GM23338 (cell line): Measurements from ENCODE around the gene PAFAH2. TPM values are rescaled to one million over a fixed set of nuclear protein-coding genes. Genes with fewer than 3 reads are reported as not detected.

Source experiments
- ATAC-seq: fragments of 200-7000 bp; cut with Tn5 transposase; 3 replicates; pipeline ENCODE4 v1.9.1; 2020
- DNase-seq: peaks from one replicate; pipeline ENCODE4 v3.0.0-alpha.2; 2015; ENCODE audit warnings: low spot score
- H2AFZ ChIP-seq: fragments of 200-600 bp; sonication (generic); 2 replicates; pipeline ENCODE4 v1.8.0; 2016; ENCODE audit warnings: antibody characterized with exemption, mild to moderate bottlenecking, moderate library complexity
- H3F3A ChIP-seq: fragments of 200-600 bp; sonication (generic); replicated peaks from 2 replicates; pipeline ENCODE4 v1.8.0; 2017; ENCODE audit warnings: antibody characterized with exemption, mixed run types, low read depth
- H3K27ac ChIP-seq: fragments of 200-600 bp; sonication (generic); 2 replicates; pipeline ENCODE4 v1.6.1; 2016; ENCODE audit warnings: low read depth
- H3K27me3 ChIP-seq: fragments of 200-600 bp; sonication (generic); 2 replicates; pipeline ENCODE4 v1.8.0; 2016; ENCODE audit warnings: mild to moderate bottlenecking, mixed run types, moderate library complexity; ENCODE audit not compliant: insufficient read depth
- H3K36me3 ChIP-seq: fragments of 200-600 bp; sonication (generic); 2 replicates; pipeline ENCODE4 v1.8.0; 2016; ENCODE audit warnings: mild to moderate bottlenecking; ENCODE audit not compliant: insufficient read depth
- H3K4me1 ChIP-seq: fragments of 200-600 bp; sonication (generic); 2 replicates; pipeline ENCODE4 v1.8.0; 2016; ENCODE audit warnings: mild to moderate bottlenecking, moderate library complexity; ENCODE audit not compliant: insufficient read depth
- H3K4me2 ChIP-seq: fragments of 200-600 bp; sonication (generic); 2 replicates; pipeline ENCODE4 v1.7.1; 2017; ENCODE audit warnings: mixed run types
- H3K4me3 ChIP-seq: fragments of 200-600 bp; sonication (generic); 2 replicates; pipeline ENCODE4 v1.6.1; 2016; ENCODE audit warnings: mixed run types
- H3K79me2 ChIP-seq: fragments of 200-600 bp; sonication (generic); replicated peaks from 2 replicates; pipeline ENCODE4 v1.8.0; 2017; ENCODE audit warnings: mild to moderate bottlenecking; ENCODE audit not compliant: insufficient read depth
- H3K9me2 ChIP-seq: fragments of 200-600 bp; sonication (generic); 2 replicates; pipeline ENCODE4 v1.8.0; 2017; ENCODE audit not compliant: insufficient read depth
- H4K20me1 ChIP-seq: fragments of 200-600 bp; sonication (generic); replicated peaks from 2 replicates; pipeline ENCODE4 v1.8.0; 2017; ENCODE audit warnings: mild to moderate bottlenecking; ENCODE audit not compliant: insufficient read depth
- H3K27ac Mint-ChIP-seq: 2 replicates; pipeline ENCODE4 v1.8.0; 2020; ENCODE audit warnings: inconsistent platforms, mild to moderate bottlenecking, moderate library complexity, mixed read lengths
- H3K27me3 Mint-ChIP-seq: 3 replicates; pipeline ENCODE4 v1.8.0; 2022; ENCODE audit warnings: low read depth, mild to moderate bottlenecking, moderate library complexity, mixed read lengths, inconsistent platforms; ENCODE audit not compliant: insufficient read depth, poor library complexity
- H3K36me3 Mint-ChIP-seq: 3 replicates; pipeline ENCODE4 v1.8.0; 2021; ENCODE audit warnings: low read depth, mild to moderate bottlenecking, inconsistent platforms, moderate library complexity, mixed read lengths
- H3K4me1 Mint-ChIP-seq: 3 replicates; pipeline ENCODE4 v1.8.0; 2020; ENCODE audit warnings: mild to moderate bottlenecking, inconsistent platforms, mixed read lengths
- H3K4me3 Mint-ChIP-seq: 3 replicates; pipeline ENCODE4 v1.8.0; 2021; ENCODE audit warnings: moderate library complexity, mild to moderate bottlenecking, inconsistent platforms, mixed read lengths
- H3K9me3 Mint-ChIP-seq: 3 replicates; pipeline ENCODE4 v1.8.0; 2020; ENCODE audit warnings: moderate library complexity, mild to moderate bottlenecking, inconsistent platforms, mixed read lengths
- STAT1 ChIP-seq: IDR thresholded peaks from one replicate; pipeline ENCODE4 v1.6.1; 2016; ENCODE audit warnings: antibody characterized with exemption; ENCODE audit not compliant: unreplicated experiment
- ZNF331 ChIP-seq: fragments of 250-450 bp; sonication (Bioruptor Pico); IDR thresholded peaks from 2 replicates; pipeline ENCODE4 v1.5.0; 2020; ENCODE audit warnings: low read depth, mild to moderate bottlenecking, moderate library complexity
- polyA plus RNA-seq: library from polyadenylated mRNA; unstranded; fragments of >200 nt; fragmentation: Nextera tagmentation; extraction: Ambion mirVana; gene quantifications from 2 replicates; pipeline ENCODE4 v1.2.1, GENCODE V29; 2016
- total RNA-seq: library from RNA; depleted of rRNA; stranded (reverse); fragments of >200 nt; shearing (Covaris generic); gene quantifications from 2 replicates; pipeline ENCODE4 v1.2.3, GENCODE V29; 2014
- TF ChIP-seq, protein P1 (sequence below): fragments of 250-450 bp; sonication (Bioruptor Pico); IDR thresholded peaks from 2 replicates; pipeline ENCODE4 v1.5.0; 2020; ENCODE audit warnings: mild to moderate bottlenecking, moderate library complexity
- TF ChIP-seq, protein P2 (sequence below), 2 experiments: fragments of 200-600 bp in 1 of 2; sonication (generic) in 1 of 2; conservative IDR thresholded peaks; 2 replicates each; pipeline versions ENCODE4 v1.5.1 to v1.6.1; 2016 to 2017; ENCODE audit warnings: antibody characterized with exemption in 2 of 2, low read depth in 2 of 2, mild to moderate bottlenecking in 2 of 2, moderate library complexity in 1 of 2

Gene PAFAH2
- total and polyA plus RNA-seq, 2 experiments from 2014 or later, result 5.7 to 10.3 TPM

DNA sequence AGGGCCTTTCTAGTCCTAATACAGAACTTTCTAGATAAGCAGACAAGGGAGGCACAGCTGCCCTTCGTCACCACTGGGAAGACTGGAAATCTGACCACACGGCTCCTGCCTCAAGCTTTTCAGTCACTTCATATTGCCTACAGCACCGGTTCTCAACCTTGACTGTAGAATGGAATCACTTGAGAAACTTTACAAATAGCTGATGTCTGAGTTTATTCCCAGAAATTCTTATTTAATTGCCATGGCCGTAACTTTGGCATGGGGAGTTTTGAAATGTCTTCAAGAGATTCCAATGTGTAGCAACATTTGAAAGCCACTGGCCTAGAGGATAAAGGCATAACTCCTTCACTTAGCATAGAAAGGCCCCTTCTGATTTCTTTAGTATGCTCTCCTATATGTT lies 49.2 kb downstream of the PAFAH2 start (continued):
- TF ChIP-seq, protein P1, sequence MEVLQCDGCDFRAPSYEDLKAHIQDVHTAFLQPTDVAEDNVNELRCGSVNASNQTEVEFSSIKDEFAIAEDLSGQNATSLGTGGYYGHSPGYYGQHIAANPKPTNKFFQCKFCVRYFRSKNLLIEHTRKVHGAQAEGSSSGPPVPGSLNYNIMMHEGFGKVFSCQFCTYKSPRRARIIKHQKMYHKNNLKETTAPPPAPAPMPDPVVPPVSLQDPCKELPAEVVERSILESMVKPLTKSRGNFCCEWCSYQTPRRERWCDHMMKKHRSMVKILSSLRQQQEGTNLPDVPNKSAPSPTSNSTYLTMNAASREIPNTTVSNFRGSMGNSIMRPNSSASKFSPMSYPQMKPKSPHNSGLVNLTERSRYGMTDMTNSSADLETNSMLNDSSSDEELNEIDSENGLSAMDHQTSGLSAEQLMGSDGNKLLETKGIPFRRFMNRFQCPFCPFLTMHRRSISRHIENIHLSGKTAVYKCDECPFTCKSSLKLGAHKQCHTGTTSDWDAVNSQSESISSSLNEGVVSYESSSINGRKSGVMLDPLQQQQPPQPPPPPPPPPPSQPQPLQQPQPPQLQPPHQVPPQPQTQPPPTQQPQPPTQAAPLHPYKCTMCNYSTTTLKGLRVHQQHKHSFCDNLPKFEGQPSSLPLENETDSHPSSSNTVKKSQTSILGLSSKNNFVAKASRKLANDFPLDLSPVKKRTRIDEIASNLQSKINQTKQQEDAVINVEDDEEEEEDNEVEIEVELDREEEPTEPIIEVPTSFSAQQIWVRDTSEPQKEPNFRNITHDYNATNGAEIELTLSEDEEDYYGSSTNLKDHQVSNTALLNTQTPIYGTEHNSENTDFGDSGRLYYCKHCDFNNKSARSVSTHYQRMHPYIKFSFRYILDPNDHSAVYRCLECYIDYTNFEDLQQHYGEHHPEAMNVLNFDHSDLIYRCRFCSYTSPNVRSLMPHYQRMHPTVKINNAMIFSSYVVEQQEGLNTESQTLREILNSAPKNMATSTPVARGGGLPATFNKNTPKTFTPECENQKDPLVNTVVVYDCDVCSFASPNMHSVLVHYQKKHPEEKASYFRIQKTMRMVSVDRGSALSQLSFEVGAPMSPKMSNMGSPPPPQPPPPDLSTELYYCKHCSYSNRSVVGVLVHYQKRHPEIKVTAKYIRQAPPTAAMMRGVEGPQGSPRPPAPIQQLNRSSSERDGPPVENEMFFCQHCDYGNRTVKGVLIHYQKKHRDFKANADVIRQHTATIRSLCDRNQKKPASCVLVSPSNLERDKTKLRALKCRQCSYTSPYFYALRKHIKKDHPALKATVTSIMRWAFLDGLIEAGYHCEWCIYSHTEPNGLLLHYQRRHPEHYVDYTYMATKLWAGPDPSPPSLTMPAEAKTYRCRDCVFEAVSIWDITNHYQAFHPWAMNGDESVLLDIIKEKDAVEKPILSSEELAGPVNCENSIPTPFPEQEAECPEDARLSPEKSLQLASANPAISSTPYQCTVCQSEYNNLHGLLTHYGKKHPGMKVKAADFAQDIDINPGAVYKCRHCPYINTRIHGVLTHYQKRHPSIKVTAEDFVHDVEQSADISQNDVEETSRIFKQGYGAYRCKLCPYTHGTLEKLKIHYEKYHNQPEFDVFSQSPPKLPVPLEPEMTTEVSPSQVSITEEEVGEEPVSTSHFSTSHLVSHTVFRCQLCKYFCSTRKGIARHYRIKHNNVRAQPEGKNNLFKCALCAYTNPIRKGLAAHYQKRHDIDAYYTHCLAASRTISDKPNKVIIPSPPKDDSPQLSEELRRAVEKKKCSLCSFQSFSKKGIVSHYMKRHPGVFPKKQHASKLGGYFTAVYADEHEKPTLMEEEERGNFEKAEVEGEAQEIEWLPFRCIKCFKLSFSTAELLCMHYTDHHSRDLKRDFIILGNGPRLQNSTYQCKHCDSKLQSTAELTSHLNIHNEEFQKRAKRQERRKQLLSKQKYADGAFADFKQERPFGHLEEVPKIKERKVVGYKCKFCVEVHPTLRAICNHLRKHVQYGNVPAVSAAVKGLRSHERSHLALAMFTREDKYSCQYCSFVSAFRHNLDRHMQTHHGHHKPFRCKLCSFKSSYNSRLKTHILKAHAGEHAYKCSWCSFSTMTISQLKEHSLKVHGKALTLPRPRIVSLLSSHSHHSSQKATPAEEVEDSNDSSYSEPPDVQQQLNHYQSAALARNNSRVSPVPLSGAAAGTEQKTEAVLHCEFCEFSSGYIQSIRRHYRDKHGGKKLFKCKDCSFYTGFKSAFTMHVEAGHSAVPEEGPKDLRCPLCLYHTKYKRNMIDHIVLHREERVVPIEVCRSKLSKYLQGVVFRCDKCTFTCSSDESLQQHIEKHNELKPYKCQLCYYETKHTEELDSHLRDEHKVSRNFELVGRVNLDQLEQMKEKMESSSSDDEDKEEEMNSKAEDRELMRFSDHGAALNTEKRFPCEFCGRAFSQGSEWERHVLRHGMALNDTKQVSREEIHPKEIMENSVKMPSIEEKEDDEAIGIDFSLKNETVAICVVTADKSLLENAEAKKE, result no peak
- no peak for TF ChIP-seq ZNF331

DNA sequence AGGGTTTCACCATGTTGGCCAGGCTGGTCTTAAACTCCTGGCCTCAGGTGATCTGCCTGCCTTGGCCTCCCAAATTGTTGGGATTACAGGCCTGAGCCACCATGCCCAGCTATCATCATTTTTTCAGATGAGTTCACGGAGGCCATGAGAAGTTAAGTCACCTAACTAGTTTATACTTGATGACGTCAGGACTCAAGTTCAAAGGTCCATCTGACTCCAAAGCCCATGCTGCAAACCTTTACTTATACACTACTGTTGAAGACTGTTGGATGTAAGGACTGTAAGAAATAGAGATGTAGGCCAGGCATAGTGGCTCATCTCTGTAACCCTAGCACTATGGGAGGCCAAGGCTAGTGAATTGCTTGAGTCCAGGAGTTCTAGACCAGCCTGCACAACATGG lies 50.8 kb downstream of the PAFAH2 start:
- Mint-ChIP-seq H3K9me3 (peaks cover 14% of the 10 kb centered on the region; the same call in 2 of the 3 replicates), H3K36me3 (peaks cover 3% of the 10 kb centered on the region; the same call in 2 of the 3 replicates), H3K27me3 (peaks cover 12% of the 10 kb centered on the region), H3K4me3 (no peak overlapping the region), H3K27ac (no peak overlapping the region), H3K4me1 (no peaks in the 10 kb centered on the region)
- H3K27ac ChIP-seq, result no peak overlapping the region
- H3K36me3 ChIP-seq, result no peaks in the 10 kb centered on the region
- H3K27me3 ChIP-seq, result no peaks in the 10 kb centered on the region
- H3K4me1 ChIP-seq, result no peaks in the 10 kb centered on the region
- DNase-seq, result no peak
- no peaks in the 10 kb centered on the region for H3K9me2 ChIP-seq
- H2AFZ ChIP-seq, result no peak overlapping the region
- no peaks in the 10 kb centered on the region for H3K79me2 ChIP-seq
- H3K4me2 ChIP-seq, result no peak overlapping the region
- ATAC-seq, result no peak
- no peaks in the 10 kb centered on the region for H4K20me1 ChIP-seq
- H3K4me3 ChIP-seq, result no peak overlapping the region
- H3F3A ChIP-seq, result no peaks in the 10 kb centered on the region
- TF ChIP-seq, protein P2, sequence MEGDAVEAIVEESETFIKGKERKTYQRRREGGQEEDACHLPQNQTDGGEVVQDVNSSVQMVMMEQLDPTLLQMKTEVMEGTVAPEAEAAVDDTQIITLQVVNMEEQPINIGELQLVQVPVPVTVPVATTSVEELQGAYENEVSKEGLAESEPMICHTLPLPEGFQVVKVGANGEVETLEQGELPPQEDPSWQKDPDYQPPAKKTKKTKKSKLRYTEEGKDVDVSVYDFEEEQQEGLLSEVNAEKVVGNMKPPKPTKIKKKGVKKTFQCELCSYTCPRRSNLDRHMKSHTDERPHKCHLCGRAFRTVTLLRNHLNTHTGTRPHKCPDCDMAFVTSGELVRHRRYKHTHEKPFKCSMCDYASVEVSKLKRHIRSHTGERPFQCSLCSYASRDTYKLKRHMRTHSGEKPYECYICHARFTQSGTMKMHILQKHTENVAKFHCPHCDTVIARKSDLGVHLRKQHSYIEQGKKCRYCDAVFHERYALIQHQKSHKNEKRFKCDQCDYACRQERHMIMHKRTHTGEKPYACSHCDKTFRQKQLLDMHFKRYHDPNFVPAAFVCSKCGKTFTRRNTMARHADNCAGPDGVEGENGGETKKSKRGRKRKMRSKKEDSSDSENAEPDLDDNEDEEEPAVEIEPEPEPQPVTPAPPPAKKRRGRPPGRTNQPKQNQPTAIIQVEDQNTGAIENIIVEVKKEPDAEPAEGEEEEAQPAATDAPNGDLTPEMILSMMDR (conservative IDR thresholded peaks at IDR 0.05; ENCODE audit: low read depth in 2 of 2), result no peak
- TF ChIP-seq, protein P1, result no peak
- TF ChIP-seq ZNF331 (no peak), STAT1 (no peak)
